Peyer's patch (tissue), 4 donors: ENCODE data around the gene RNF17. TPM values are rescaled to one million over a fixed set of nuclear protein-coding genes. Genes with fewer than 3 reads are reported as not detected.

Source experiments
- DNase-seq, 3 donors: peaks; one replicate each; pipeline ENCODE4 v3.0.0-alpha.2; 2017 to 2019
- H3K27ac ChIP-seq, 4 donors: fragments of 200-600 bp; sonication (generic); one replicate each; pipeline ENCODE4 v1.5.1; 2016 to 2019
- H3K27me3 ChIP-seq, 2 donors: fragments of 200-600 bp; sonication (generic); one replicate each; pipeline ENCODE4 v1.5.1; 2019
- H3K36me3 ChIP-seq, 3 donors: fragments of 200-600 bp; sonication (generic); one replicate each; pipeline ENCODE4 v1.5.1; 2016 to 2019
- H3K4me1 ChIP-seq, 4 donors: fragments of 200-600 bp; sonication (generic); one replicate each; pipeline ENCODE4 v1.5.1; 2016 to 2019
- H3K4me3 ChIP-seq, 4 donors: fragments of 200-600 bp; sonication (generic); 1 replicate in 3 of 4; 2 replicates in 1 of 4; pipeline ENCODE4 v1.5.1; 2016 to 2019; ENCODE audit warnings: mild to moderate bottlenecking in 1 of 4
- H3K9me3 ChIP-seq, 4 donors: fragments of 200-600 bp; sonication (generic); one replicate each; pipeline ENCODE4 v1.5.1; 2016 to 2019; ENCODE audit warnings: mild to moderate bottlenecking in 1 of 4
- CTCF ChIP-seq, 6 experiments: fragments of 450-650 bp in 4 of 6; fragments of 200-600 bp in 2 of 6; sonication (generic) in 1 of 6; IDR thresholded peaks; one replicate each; pipeline ENCODE4 v1.5.1; 2017 to 2019; ENCODE audit warnings: antibody characterized with exemption in 6 of 6, mild to moderate bottlenecking in 3 of 6, moderate library complexity in 1 of 6
- POLR2A ChIP-seq, 2 donors: fragments of 450-650 bp; IDR thresholded peaks; one replicate each; pipeline ENCODE4 v1.5.1; 2017; ENCODE audit warnings: antibody characterized with exemption in 2 of 2, mild to moderate bottlenecking in 2 of 2, moderate library complexity in 2 of 2
- total RNA-seq, 4 donors: library from RNA; depleted of rRNA; stranded (reverse); fragments of >200 nt; gene quantifications; one replicate each; pipeline ENCODE4 v1.1.0, GENCODE V29; 2016

The RNF17 gene
- total RNA-seq, 4 donors from 2014 or later: not detected

- H3K4me3 ChIP-seq: no peak overlapping the region
These were observed 29.0 kb upstream of the RNF17 start for GRCh38 chr13:24734950-24735349.

GRCh38 chr13:24737042-24737441, 26.9 kb upstream of the RNF17 start:
- peak in 1 of 3 donors; percentile 2 for DNase-seq
- H3K27ac ChIP-seq: no peak overlapping the region
- no peaks in the 10 kb centered on the region for H3K4me1 ChIP-seq
- H3K4me3 ChIP-seq: no peak overlapping the region
- H3K27me3 ChIP-seq: no peaks in the 10 kb centered on the region
- TF ChIP-seq POLR2A (IDR thresholded peaks at IDR 0.05) (no peak), CTCF (IDR thresholded peaks at IDR 0.05) (no peak)
- H3K9me3 ChIP-seq: no peaks in the 10 kb centered on the region
- no peaks in the 10 kb centered on the region for H3K36me3 ChIP-seq

More at GRCh38 chr13:24734950-24735349, 29.0 kb upstream of the RNF17 start:
- peak in 1 of 3 donors; percentile 2 for DNase-seq
- no peak overlapping the region for H3K27ac ChIP-seq
- no peaks in the 10 kb centered on the region for H3K4me1 ChIP-seq
- no peaks in the 10 kb centered on the region for H3K27me3 ChIP-seq
- no peaks in the 10 kb centered on the region for H3K36me3 ChIP-seq
- H3K9me3 ChIP-seq: no peaks in the 10 kb centered on the region
- TF ChIP-seq CTCF (IDR thresholded peaks at IDR 0.05): no peak
- TF ChIP-seq POLR2A (IDR thresholded peaks at IDR 0.05): no peak

GRCh38 chr13:24738366-24738847, 25.6 kb upstream of the RNF17 start:
- Histone ChIP-seq H3K27me3 (no peaks in the 10 kb centered on the region), H3K4me3 (no peak overlapping the region), H3K36me3 (no peaks in the 10 kb centered on the region), H3K27ac (no peak overlapping the region), H3K4me1 (no peaks in the 10 kb centered on the region), H3K9me3 (no peaks in the 10 kb centered on the region)
- TF ChIP-seq POLR2A (IDR thresholded peaks at IDR 0.05): no peak
- no peak for TF ChIP-seq CTCF (IDR thresholded peaks at IDR 0.05)
- DNase-seq: no peak

- Histone ChIP-seq H3K27me3 (no peaks in the 10 kb centered on the region), H3K4me3 (no peak overlapping the region), H3K36me3 (no peaks in the 10 kb centered on the region), H3K4me1 (no peaks in the 10 kb centered on the region), H3K27ac (no peak overlapping the region), H3K9me3 (no peaks in the 10 kb centered on the region)
- TF ChIP-seq CTCF (IDR thresholded peaks at IDR 0.05) (no peak), POLR2A (IDR thresholded peaks at IDR 0.05) (no peak)
- DNase-seq: no peak
These were observed 23.7 kb upstream of the RNF17 start for GRCh38 chr13:24740014-24740890.

- DNase-seq: no peak
- Histone ChIP-seq H3K27me3 (no peaks in the 10 kb centered on the region), H3K4me1 (peaks cover 0 to 5% (median 0%) of the 10 kb centered on the region in 4 donors), H3K4me3 (no peak overlapping the region), H3K9me3 (no peaks in the 10 kb centered on the region), H3K27ac (no peak overlapping the region), H3K36me3 (no peaks in the 10 kb centered on the region)
- TF ChIP-seq CTCF (IDR thresholded peaks at IDR 0.05): peak in 1 of 6 experiments; percentile 13
- no peak for TF ChIP-seq POLR2A (IDR thresholded peaks at IDR 0.05)
These were observed 22.8 kb upstream of the RNF17 start for GRCh38 chr13:24741016-24741662.
